ENCODE data around the gene TMED4. TPM values are rescaled to one million over a fixed set of nuclear protein-coding genes. Genes with fewer than 3 reads are reported as not detected.

TMED4 gene
- total RNA-seq, 1 experiment from 2014 or later: 62.4 TPM

GRCh38 chr7:44534087-44534486, 47.9 kb downstream of the TMED4 start:
- Histone ChIP-seq H3K9me3 (ENCODE audit: control insufficient read depth, low read depth, low read length) (no peaks in the 10 kb centered on the region), H3T11ph (ENCODE audit: low read length) (no peak overlapping the region), H3K14ac (ENCODE audit: insufficient read depth, low read length) (no peak overlapping the region), H2BK5ac (ENCODE audit: insufficient read length, low read length) (no peak overlapping the region), H3K18ac (ENCODE audit: insufficient read length, low read depth, low read length) (no peak overlapping the region), H2BK20ac (ENCODE audit: low read depth, low read length, poor library complexity, severe bottlenecking) (no peak overlapping the region), H3K23ac (ENCODE audit: insufficient read length, low read depth, low read length) (no peak overlapping the region), H3K9ac (ENCODE audit: extremely low read depth, insufficient read length, low read length) (no peak overlapping the region), H3K27me3 (ENCODE audit: insufficient read depth, low read length) (no peaks in the 10 kb centered on the region), H2AK5ac (ENCODE audit: insufficient read length, low read length) (no peak overlapping the region), H3K79me1 (ENCODE audit: insufficient read depth, low read depth, low read length, poor library complexity, severe bottlenecking) (no peaks in the 10 kb centered on the region), H3K56ac (ENCODE audit: insufficient read length, low read depth, low read length) (no peak overlapping the region), H3K27ac (ENCODE audit: insufficient read length, low read depth, low read length) (no peak overlapping the region), H4K5ac (ENCODE audit: insufficient read length, low read depth, low read length) (no peak overlapping the region), H3K4me1 (ENCODE audit: insufficient read depth, low read length) (no peaks in the 10 kb centered on the region), H4K20me1 (ENCODE audit: control insufficient read depth, insufficient read depth, insufficient read length) (no peaks in the 10 kb centered on the region), H3K4ac (ENCODE audit: low read depth, low read length) (no peak overlapping the region), H4K8ac (replicated peaks; ENCODE audit: insufficient read length, low read depth, low read length) (no peak overlapping the region), H2BK15ac (ENCODE audit: low read depth, low read length) (no peak overlapping the region), H4K91ac (ENCODE audit: insufficient read length, low read depth, low read length) (no peak overlapping the region), H3K79me2 (ENCODE audit: insufficient read depth, low read length) (no peaks in the 10 kb centered on the region), H2BK12ac (ENCODE audit: insufficient read length, low read depth, low read length) (no peak overlapping the region), H3K4me2 (ENCODE audit: insufficient read depth, insufficient read length, low read length) (no peak overlapping the region), H3K23me2 (ENCODE audit: insufficient read length, low read depth, low read length, poor library complexity, severe bottlenecking) (no peaks in the 10 kb centered on the region), H2AFZ (ENCODE audit: low read length) (no peak overlapping the region), H2BK120ac (ENCODE audit: low read depth, low read length, poor library complexity, severe bottlenecking) (no peak overlapping the region)
- WGBS (ENCODE audit: extremely low coverage, insufficient read length, low lambda C conversion rate): no CpG with 5 or more reads among the region's 5 CpGs
- Mint-ChIP-seq H3K27ac (no peak overlapping the region; a peak in 1 of 7 replicates), H3K9me3 (peaks cover 0 to under 1% of the 10 kb centered on the region in 2 experiments; a peak in 2 of 5 replicates), H3K36me3 (ENCODE audit: insufficient read depth in 1 of 3, low read depth in 3 of 3) (no peaks in the 10 kb centered on the region; a peak in 1 of 7 replicates), H3K4me3 (no peak overlapping the region), H3K4me1 (peaks cover 0 to 4% of the 10 kb centered on the region in 2 experiments; a peak in 1 of 4 replicates), H3K27me3 (ENCODE audit: low read depth) (no peaks in the 10 kb centered on the region; the same call in 1 of the 2 replicates)
- TF ChIP-seq CTCF (conservative IDR thresholded peaks at IDR 0.05): no peak
- no peak for DNase-seq
